Endothelial cell of umbilical vein (primary cell): Measurements from ENCODE around the gene ZNF142.

ENCODE experiments used
- CTCF ChIP-seq, 2 donors: IDR thresholded peaks; 1 replicate in 1 of 2; 2 replicates in 1 of 2; pipeline ENCODE4 v1.5.1; 2011; ENCODE audit warnings: low read length in 2 of 2, mild to moderate bottlenecking in 2 of 2, moderate library complexity in 2 of 2, control low read depth in 1 of 2, inconsistent platforms in 1 of 2, low read depth in 1 of 2; ENCODE audit not compliant: insufficient read depth in 1 of 2; ENCODE audit errors: extremely low read depth in 1 of 2
- JUN ChIP-seq: IDR thresholded peaks from 2 replicates; pipeline ENCODE4 v1.6.1; 2011; ENCODE audit warnings: borderline replicate concordance, low read depth; ENCODE audit not compliant: insufficient read length, insufficient read depth
- MAX ChIP-seq: IDR thresholded peaks from 2 replicates; pipeline ENCODE4 v1.6.1; 2011; ENCODE audit not compliant: insufficient read depth, insufficient read length
- MYC ChIP-seq: IDR thresholded peaks from one replicate; pipeline ENCODE4 v1.6.1; 2011; ENCODE audit warnings: mild to moderate bottlenecking, low read depth, low read length
- POLR2A ChIP-seq: IDR thresholded peaks from 2 replicates; pipeline ENCODE4 v1.6.1; 2012; ENCODE audit warnings: low read depth, mild to moderate bottlenecking, control low read depth, low read length

DNA sequence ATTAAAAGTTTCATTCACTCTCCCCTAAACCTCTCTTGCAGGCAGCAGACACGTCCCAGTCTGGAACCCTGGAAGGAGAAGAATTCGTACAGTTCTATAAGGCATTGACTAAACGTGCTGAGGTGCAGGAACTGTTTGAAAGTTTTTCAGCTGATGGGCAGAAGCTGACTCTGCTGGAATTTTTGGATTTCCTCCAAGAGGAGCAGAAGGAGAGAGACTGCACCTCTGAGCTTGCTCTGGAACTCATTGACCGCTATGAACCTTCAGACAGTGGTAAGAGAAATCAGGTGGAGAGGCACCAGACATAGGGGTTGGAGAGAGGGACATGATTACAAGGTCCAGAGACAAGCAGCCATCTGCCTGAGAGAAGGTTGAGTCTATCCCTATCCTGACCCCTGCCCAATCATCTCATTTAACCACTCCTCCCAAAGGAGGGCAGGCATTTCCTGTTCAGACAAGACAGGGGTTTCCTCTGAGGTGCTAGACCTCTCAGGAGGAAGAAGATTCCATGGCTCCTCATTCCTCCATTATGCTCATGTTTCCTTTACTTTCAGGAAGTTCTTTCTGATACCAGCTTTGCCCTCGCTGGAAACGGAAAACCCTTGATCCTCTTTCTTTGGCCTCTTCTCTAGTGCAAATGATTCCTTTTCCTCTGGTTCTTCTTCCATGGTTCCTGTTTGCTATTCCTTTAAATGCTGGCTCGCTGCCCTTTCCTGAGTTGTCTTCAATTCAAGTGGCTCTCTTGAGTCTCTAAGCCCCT, 36.6 kb downstream of the ZNF142 start:
- TF ChIP-seq CTCF (IDR thresholded peaks at IDR 0.05; ENCODE audit: extremely low read depth in 1 of 2, insufficient read depth in 1 of 2, low read depth in 1 of 2, low read length in 2 of 2) (no peak), MAX (no peak), POLR2A (no peak), JUN (no peak), MYC (no peak)
